Activated T-helper 1 cell treated with anti-CD3 and anti-CD28 coated beads, Interleukin-2, amount 50 U/mL, for 16 hours (primary cell): ENCODE data around the gene TGFBRAP1.
"Not testable (repeated sequence)": the region's sequence is repeated elsewhere in the genome, so short reads cannot be mapped to it uniquely, and the experiment has no call there.

Source experiments
- DNase-seq, 2 donors: peaks; one replicate each; pipeline ENCODE4 v3.0.0-alpha.2; 2020; ENCODE audit warnings: low read depth in 1 of 2, low spot score in 1 of 2

TGFBRAP1 gene

DNA sequence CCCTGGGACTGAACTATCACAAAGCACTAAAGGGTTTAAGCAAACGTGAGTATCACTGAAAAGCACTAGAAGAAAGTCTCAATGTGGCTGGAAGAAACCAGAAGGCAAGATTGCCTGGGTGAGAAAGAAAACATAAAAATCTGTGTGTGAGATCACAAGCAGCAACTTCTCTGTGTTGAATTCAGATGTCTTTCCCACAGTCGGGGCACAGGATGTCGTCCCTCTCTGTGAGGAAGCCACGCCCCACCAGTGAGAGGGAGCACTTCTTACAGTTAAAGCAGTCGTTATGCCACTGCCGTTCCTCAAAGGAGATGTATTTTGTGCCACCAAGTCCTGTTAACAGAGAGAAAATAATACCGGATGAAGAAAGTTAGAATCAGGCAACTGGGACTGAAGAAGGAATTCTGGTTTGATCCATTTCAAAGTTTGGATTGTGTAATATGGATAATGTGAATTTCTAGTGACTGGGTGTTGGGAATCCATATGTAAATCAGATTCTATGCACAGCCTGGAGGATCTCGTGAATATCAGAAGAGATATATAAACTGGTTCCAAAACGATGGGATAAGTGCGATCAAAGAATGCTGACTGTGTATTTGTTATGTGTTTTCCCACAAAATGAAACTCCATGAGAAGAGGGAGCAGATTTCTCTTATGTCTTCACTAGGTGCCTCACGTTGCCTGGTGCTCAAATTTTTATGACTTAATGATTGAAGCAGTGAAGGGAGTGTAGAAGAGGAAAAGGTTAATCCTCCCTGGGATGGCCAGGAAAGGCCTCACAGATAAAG lies 31.8 kb upstream of the TGFBRAP1 start:
- no peak for DNase-seq

DNA sequence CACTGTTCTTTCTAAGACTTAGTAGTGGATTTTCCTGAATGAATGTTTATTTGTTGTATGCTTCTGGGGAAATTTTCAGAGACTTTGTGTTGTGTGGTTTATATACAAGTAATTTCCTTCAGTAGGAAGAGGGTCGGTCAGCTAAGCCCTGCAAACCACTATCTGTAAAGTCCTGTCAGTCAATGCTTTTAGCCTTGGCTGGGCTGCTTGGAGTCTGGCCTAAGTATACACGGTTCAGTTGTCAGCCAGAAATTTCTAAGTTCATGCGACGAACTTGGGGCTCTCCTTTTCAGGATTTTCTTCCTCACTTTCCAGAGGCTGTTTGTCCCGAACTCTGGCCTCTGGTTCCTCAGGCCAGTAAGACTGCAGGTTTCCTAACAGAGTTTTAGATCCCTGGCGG lies 29.1 kb upstream of the TGFBRAP1 start:
- no peak for DNase-seq

DNA sequence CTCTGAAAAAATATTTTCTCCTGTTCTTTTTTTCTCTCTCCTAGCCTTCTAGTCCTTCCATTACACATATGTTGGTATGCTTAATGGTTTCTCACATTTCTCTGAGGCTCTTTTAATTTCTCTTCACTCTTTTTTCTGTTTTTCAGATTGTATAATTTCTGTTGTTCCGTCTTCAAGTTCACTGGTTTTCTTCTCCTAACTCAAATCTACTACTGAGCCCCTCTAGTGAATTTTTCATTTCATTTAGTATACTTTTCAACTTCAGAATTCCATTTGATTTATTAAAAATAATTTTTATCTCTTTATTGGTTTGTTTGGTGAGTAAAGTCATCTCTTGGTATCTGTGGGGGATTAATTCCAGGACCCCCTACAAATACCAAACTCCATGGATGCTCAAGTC lies 27.6 kb upstream of the TGFBRAP1 start:
- no peak for DNase-seq

DNA sequence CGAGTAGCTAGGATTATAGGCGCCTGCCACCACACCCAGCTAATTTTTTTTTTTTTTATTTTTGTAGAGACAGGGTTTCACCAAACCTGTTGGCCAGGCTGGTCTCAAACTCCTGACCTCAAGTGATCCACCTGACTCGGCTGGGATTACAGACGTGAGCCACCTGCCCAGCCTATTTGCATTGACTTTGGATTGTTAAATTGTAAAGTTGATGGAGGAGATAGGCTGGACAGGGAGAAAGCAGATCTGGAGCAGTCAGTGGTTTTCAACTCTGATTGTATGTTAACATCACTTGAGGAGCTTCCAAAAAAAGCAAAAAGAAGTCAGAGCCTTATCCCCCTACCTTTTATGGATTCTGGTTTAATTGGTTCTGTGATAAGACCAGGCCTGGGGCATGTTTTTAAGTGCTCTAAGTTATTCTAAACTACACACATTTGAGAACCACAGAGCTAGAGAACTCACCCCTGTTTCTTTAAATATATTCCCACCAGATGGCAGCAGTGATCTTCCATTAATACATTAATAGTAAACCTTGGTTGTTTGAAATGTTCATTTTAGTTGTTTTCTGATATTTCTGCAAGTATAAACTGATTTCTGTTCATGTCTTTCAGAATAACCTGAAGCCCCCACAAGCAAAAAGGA lies 15.3 kb upstream of the TGFBRAP1 start:
- DNase-seq, result no peak

DNA sequence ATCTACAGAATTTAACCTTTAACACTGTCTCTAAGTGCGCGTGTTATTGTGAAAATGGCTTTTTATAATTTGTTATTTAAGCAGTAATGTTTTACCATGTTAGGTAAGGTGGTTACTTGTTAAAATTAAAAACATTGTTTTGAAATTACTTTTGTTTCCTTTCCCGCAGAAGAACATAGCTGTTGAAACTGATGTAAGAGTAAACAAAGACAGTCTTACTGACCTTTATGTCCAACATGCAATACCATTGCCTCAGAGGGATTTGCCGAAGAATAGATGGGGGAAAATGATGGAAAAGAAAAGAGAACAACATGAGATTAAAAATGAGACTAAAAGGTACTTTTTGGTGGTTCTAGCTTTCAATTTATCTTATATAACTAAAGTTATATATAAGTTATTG lies 9.9 kb upstream of the TGFBRAP1 start:
- DNase-seq, result no peak

DNA sequence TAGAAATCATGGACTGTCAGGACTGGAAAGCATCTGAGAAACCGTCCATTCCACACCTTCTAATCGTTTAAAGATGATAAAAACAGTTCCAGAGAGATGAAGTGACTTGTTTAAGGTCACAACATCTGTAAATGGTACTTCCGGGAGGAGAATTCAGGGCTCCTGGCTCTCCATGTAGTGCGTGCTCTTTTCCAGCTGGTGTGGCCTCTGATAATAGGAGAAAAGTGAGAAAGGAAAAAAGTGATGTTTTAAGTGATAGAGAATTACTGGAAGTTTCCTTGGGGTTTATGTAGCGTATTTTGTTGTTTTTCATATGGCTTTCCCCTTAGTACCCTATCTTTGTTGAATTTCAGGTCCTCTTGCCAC lies 8.5 kb upstream of the TGFBRAP1 start:
- DNase-seq, result no peak

DNA sequence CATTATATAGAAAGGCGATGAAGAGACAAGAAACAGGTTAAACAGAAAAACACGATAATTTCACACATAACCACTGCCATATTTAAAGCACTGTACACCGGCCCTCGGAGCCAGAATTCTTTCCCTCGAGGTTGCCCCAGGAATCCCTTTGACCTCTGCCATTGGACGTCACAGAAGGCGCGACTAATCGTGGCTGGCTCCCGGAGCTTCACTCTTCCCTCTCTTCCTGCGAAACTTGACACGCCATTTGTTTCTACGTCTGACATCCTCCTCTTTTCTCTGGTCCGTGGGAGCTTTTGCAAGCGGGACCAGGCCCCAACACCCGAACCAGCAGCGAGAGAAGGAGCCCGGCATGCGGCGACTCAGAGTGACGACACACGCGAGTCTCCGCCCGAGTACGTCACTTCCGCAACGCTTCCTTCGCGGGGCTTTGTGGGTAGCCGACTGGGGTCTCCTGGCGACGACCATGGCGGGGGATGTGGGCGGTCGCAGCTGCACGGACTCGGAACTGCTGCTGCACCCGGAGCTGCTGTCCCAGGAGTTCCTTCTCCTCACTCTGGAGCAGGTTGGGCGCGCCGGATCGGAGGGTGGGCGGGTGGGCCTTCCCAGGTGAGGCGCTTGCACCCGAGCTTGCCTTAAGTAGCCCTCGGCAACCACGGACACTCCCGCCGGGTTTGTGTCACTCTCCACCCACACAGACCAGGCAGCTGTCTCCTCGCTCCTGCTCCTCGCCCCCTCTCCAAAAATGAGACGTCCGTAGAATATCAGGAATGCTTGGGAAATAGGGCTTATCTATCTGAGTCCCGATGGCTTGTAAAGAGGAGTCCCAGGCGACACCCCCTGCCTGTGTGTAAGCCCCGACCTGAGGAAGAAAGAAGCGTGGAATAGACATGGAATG lies 7.8 kb upstream of the TGFBRAP1 start, which contains the start of gene C2orf49:
TSS of gene C2orf49 (plus strand) at position 419 of the 898 bp plus-strand sequence. CDS start at position 467, 48 bp downstream.
- DNase-seq, result peak; percentile 78 to 84

DNA sequence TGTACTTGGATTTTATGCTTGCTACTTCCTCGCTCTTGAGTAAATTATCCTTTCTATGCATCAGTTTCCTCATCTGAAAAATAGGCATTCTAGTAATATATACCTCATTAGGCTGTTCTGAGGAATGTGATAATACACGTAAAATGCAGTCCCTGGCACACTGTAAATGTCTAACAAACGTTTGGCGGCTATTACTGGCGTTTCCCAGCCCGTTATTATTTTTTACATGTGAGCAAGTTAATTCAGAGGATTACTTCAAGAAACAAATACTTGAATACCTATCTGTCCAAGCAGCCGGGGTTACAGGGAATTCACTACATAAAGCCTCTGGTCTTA lies 7.2 kb upstream of the TGFBRAP1 start:
- DNase-seq, result no peak

DNA sequence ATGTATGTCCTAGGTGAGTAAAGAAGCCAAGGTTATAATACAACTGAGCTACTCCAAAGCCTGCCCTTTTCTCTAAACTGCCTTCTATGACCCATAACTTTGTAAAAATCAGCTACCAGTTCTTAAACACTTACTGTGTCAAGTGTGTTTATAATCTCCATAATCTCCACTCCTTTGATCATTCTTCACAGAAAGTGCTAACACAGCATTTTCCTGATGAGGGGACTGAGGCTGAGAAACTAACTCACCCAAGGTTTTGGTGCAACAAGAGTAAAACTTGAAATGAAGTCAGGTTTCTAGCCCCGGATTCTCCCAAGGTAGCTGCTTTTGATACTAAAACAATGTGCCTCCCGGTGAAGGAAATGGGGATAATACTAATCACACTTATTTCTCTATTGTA lies 5.9 kb upstream of the TGFBRAP1 start:
- DNase-seq, result no peak

DNA sequence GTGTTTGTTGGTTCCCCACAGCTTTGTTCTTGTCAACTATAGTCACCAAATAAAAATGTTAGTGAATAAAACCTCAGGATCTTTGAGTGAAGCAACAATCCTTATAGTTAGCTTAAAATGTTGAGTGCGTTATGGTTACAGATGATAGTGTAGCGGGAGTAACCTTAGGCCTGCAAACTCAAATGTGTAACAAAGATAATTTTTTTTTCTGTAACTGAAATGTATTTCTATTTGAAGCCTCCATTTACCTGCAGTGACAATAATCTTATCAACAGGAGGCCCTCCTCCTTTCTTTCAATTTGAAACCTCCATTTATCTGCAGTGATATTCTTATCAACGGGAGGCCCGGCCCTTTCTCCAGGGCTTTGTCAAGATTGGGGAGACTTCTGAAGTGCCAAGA lies 4.7 kb upstream of the TGFBRAP1 start:
- DNase-seq, result no peak

DNA sequence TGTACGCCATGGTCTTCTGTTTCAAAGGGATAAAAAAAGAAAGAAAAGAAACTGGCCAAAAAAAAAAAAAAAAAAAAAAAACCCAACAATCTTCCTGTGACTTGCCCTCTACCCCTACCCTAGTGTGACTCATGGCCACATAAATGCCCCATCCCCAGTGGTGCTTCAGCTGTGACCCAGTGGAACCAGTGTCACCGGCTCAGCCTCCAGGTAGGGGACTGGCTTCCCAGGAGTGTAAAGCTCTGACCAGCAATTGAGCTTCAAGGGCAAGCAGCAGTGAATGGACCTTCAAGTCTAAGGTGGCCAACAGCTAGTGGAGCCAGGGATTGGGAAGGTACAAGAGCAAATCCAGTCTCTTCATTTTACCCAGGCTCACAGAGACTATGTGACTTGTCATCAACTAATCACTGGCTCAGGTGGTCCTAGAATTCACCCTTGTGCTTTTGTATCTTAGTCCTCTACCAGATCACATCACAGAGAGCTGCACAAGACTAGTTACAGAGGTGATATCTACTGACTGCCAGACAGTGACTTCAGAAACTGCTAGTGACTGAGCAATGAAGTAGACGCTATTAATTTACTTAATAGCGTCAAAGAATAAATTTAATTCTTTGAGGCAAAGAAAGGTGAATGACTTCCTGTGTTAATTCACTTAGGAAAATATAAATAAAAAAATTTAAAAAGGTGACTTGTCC lies 1.3 kb upstream of the TGFBRAP1 start:
- no peak for DNase-seq

DNA sequence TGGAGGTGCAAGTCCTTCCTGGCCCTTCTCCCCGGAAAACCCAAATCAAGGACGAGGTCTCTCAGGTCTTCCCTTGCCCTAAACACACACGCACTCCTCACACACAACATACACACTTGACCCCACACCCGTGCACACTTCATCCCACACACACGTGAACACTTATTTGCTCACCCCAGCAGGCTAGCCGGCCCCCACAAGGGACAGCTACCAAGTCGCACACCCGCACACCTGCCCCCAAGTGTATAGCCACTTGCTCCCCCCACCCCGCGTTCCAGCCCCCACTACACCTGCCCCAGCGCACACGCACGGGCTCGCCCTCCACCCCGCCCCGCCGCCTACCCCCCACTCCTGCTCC lies 359 bp downstream of the TGFBRAP1 start:
- DNase-seq, result no peak

DNA sequence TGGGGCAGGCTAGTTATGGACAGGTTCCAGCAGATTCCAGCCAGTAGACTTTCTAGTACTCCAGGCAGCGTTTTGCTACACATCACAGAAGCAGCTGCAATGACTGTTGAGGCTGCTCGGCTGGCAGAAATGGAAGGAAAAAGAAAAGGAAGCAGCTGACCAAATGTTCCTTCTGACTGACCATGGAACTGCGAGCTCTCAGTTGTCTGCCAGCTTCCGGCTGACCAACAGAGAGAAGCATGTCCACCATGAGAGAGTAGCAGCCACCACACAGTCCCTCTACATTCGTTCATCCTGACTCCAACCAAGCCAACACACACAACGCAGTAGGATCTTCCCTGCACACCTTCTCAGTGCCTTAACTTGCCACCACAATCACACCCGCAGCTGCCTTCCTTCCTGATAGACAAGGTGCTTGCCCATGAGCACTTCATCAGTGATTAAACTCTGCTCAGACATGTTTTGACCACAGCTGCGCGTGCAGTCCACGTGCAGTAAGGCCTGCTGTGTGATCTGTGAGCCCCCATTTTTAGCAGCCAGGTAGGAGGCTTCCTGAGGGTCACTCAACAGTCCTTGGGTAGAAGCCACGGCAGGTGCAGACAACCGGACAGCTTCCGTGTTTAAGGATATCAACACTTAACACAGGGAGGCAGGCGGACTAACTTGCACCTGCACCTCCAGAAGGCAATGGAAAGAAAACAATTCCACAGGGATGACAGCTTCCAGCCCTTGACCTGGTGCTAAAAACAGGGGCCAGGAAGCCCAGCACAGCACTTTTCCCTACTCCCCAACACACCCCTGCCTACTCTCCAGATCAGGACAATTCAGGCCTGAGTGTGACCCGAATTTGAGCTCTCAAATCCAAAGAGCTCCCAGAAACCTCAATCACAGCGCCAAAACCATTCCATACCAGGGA lies 996 bp downstream of the TGFBRAP1 start:
- DNase-seq, result no peak

DNA sequence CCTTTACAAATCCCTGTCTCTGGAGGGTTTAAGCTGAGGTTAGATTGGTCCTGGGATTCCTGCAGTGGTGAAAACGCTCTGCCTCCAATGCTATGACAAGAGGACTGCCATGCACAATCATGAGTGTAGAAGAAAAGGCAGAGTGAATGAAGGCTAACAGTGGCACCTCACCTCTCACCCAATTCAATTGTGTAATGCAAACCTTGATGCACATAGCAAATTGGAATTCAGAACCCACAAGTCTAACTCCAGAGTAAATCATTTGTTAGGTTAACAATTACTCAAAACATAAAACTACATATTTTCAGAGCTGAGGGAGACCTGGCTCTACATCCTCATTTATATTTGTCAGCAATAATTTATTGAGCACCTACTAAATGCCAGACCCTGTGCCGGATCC lies 1.8 kb downstream of the TGFBRAP1 start:
- DNase-seq, result no peak

DNA sequence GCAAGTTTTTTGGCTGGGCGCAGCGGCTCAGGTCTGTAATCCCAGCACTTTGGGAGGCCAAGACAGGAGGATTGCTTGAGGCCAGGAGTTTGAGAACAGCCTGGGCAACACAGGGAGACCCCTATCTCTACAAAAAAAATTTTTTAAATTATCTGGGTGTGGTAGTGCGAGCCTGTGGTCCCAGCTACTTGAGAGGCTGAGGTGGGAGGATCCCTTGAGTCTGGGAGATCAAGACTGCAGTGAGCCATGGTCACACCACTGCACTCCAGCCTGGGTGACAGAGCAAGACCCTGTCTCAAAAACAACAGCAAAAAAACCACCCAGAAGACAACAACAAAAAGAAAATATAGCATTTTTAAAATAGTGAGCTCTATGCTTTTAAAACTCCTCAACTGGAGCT lies 2.3 kb downstream of the TGFBRAP1 start:
- DNase-seq, result not testable (repeated sequence)

DNA sequence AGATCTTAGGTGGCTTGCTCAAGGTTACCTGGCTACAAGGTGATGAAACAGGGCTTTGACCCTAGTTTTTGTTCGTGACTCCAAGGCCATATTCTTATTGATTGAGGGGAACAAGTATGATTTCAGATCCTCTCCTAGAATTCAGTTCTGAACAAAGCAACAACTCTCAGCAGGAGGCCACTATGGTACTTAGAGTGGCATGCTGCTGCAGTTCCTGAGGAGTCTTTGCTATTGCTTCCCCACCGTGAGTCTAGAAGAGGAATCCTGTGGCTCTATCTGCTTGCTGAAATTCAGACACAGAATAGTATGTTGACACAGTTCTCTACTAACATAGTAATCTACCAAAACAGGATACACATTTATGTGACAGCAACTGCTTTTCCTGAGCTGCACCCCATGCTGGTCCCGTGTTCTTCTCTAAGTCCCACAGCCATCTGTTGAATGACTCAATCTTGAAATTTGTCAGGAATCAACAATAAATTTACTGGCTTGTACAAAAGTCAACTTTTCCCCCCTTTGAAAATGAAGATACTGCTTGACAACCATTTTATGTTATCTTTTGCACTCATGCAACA lies 4.1 kb downstream of the TGFBRAP1 start:
- DNase-seq, result no peak

DNA sequence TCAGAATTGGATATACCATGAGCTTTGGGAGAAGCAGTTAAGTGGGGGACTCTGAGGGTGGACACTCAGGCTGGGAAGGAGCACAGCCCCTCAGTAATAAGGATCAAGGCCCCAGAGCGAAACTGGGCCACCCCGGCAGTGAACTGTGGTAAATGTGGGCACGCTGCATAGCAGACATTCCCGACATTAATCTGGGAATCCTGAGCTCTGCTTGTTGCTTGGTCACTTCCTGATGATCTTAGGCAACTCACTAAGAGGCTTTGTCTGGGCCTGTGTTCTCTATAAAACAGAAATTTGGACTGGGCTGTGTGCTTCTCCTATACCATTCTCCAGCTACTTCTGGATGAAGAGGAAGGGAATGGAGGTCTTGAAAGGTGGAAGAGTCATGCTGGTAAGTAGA lies 4.8 kb downstream of the TGFBRAP1 start:
- DNase-seq, result no peak

DNA sequence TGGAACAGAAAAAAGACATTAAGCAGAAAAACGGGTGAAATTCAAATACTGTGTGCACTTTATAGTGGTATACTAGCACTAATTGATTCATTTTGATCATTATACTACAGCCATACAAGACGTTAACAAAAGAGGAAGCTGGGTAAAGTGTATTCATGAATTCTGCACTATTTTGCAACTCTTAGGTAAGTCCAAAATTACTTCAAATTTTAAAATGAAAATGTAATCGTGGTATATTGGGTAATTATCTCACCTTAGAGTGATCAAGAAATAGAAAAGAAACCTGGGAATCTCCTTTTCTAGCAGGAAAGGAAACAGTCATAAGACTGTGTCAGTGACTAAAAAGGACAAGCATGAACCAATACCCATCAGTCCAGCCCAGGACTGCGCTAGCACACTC lies 5.4 kb downstream of the TGFBRAP1 start:
- DNase-seq, result no peak

DNA sequence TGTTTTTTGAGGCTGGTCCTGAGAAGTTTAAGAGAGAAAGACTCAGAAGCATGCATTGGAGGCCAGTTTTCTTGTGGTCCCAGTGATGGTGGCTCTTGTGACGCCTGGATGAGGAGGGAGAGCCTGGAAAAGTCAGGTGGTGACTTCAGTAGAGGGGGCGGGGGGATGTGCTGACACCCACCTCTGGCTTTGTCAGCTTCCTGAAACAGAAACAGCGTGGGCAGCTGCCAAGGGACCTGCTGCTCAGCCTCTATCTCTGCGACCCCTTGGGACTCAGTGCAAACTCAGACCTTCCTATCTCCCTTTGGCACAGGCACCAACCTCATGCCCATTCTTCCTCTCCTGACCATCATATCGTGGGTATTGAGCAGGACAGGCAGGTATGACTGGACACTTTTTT lies 6.4 kb downstream of the TGFBRAP1 start:
- DNase-seq, result no peak
